Vagina (tissue), 2 donors: ENCODE measurements around the gene RHEBL1.

ENCODE experiments used
- CTCF ChIP-seq, 3 experiments: fragments of 450-650 bp in 2 of 3; fragments of 200-600 bp in 1 of 3; sonication (generic) in 1 of 3; IDR thresholded peaks; one replicate each; pipeline ENCODE4 v1.5.1; 2017 to 2019; ENCODE audit warnings: antibody characterized with exemption in 3 of 3, mild to moderate bottlenecking in 2 of 3, moderate library complexity in 2 of 3
- POLR2AphosphoS5 ChIP-seq, 2 donors: sonication (generic); formaldehyde crosslinking; IDR thresholded peaks; one replicate each; pipeline ENCODE4 v1.9.0; 2017; ENCODE audit warnings: antibody characterized with exemption in 2 of 2, mild to moderate bottlenecking in 2 of 2, low read depth in 1 of 2; ENCODE audit not compliant: insufficient read depth in 1 of 2

DNA sequence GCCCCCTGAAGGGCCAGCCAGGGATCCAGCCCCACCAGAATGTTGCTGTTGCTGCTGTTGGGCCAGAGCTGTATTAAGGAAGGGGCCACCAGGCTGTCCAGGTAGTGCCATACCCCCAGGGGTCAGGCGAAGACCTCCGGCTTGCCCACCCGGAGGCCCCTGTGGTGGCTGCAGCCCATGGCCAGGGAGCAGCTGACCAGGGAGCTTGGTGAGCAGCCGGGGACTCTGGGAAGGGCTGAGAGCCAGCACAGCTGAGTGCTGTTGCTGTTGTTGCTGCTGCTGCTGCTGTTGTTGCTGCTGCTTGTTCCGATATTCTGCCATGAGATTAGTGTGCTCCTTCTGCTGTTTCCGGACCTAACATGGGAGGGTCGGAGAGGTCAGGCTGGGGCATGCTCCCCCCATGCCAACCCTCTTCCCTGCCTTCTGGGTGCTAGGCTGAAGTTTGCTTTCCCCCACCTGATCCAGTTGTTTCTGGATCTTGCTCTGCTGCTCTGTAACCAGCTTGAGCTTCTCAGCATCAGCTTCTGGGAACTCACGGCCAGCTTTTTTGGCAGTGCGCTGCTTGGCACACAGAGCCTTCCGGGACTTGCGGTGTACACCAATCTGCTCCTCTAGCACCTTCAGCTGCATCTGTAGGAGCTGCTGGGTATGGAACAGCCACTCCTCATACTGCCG, 36.0 kb downstream of the RHEBL1 start:
- TF ChIP-seq CTCF (IDR thresholded peaks at IDR 0.05) (no peak), POLR2AphosphoS5 (IDR thresholded peaks at IDR 0.05; ENCODE audit: insufficient read depth in 1 of 2, low read depth in 1 of 2) (no peak)
